ENCODE results near the gene RNF168.
"Not testable (repeated sequence)": the region's sequence is repeated elsewhere in the genome, so short reads cannot be mapped to it uniquely, and the experiment has no call there.

The RNF168 gene

DNA sequence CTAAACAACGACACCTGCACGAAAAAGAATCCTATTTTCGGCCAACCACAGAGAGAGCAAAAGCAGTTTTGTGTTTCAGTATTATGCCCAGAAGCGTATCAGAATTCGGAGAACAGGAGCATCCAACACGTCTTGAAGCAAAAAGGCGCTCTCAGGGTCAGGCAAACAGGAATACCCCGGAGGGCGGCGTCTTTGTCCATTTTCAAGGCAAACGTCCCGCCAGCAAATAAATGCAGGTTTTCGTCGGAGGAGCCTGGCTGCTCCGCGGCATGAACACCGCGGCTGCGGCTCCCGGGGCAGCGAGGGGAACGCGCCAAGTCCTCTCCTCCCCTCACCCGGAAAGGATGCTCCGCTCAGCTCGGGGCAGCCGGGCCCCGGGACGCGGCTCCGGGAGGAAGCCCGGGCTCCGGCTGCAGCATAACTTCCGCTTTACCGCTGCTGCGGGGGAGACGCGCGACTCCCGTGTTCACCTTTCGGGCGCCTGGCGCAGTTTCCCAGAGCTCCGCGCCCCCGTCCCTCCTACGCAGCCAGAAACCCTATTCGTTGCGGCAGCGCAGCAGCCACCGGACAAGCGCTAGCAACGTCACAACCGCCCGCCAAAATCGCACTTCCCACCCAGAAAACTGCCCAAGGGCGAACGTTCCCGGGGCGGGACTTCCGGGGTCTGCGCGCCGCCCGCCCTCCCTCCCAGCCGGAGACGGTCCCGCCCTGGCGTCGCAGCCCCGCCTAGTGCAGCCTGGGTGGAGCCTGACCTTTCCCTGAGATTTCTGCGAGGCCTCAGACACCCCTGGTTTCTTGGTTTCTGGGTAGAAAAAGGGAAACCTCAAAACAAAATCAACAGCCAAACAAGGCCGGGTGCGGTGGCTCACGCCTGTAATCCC lies at the start of gene RNF168:
TSS of gene RNF168 (minus strand) at position 573 of the 881 bp plus-strand sequence. CDS start 595 bp downstream, outside the sequence.
- DNase-seq, result peak; percentile 98

GRCh38 chr3:196552253-196552652 lies 48.7 kb upstream of the RNF168 start:
- no peak for DNase-seq

DNA sequence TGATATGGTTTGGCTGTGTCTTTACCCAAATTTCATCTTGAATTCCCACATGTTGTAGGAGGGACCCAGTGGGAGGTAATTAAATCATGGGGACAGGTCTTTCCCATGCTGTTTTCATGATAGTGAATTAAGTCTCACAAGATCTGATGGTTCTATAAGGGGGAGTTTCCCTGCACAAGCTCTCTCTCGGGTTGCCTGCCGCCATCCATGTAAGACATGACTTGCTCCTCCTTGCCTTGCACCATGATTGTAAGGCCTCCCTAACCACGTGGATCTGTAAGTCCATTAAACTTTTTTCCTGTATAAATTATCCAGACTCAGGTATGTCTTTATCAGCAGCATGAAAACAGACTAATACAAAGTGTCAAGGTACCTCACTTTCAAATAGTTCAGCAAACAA lies 46.6 kb upstream of the RNF168 start:
- not testable (repeated sequence) for DNase-seq

DNA sequence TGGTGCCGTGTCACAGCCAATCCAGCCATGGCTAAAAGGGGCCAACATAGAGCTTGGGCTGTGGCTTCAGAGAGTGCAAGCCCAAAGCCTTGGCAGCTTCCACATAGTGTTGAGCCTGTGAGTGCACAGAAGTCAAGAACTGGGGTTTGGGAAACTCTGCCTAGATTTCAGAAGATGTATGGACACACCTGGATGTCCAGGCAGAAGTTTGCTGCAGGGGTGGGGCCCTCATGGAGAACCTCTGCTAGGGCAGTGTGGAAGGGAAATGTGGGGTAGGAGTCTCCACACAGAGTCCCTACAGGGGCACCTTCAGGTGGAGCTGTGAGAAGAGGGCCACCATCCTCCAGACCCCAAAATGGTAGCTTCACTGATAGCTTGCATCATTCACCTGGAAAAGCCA lies 45.7 kb upstream of the RNF168 start:
- not testable (repeated sequence) for DNase-seq

GRCh38 chr3:196547067-196547466 lies 43.5 kb upstream of the RNF168 start:
- DNase-seq, result no peak

- DNase-seq, result no peak
These were observed 43.0 kb upstream of the RNF168 start for GRCh38 chr3:196546537-196546936.

DNA sequence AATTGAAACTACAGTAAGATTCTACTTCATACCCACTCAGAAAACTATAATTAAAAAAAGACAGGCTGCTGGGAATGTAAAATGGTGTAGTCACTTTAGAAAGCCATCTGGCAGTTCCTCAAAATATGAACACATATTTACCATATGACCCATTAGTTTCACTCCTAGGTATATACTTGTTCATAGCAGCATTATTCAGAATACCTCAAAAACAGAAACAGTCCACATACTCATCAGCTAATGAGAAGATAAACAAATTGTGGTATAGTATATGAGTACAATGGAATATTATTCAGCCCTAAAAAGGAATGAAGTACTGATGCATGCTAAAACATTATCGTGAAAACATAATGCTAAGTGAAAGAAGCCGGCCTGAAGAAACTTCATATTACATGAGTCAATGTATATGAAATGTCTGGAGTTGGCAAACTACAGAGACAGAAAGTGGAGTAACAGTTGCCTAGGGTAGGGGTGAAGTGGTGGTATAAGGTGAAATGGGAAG lies 41.0 kb upstream of the RNF168 start:
- no peak for DNase-seq

GRCh38 chr3:196541684-196542445 lies 38.3 kb upstream of the RNF168 start:
- DNase-seq, result no peak

DNA sequence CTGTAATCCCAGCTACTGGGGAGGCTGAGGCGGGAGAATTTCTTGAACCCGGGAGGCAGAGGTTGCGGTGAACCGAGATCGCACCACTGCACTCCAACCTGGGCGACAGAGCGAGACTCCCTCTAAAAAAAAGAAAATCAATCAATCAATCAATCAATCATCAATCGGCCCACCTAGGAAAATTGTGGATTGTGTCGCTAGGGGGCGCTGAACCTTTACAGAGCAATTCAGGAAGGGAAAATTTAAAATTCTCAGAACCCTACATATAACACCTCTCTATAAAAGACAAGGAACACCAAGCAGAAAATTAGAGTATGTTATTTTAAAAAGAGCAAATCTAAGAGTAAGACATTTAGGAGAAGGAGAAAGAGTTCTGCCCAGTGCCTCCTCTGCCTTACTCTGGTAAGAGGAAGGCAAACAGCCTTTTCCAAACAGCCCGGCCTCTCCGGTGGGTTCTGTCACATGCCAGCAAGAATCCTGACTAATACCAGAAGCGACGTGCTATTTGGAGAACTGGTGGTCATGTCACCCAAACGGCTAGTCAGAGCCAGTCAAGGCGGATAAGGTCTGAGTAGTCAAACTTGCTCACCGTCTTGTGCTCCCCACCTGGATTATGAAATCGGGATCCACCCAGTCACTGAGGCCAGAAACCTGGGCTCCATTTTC lies 33.9 kb upstream of the RNF168 start:
- no peak for DNase-seq

GRCh38 chr3:196533260-196533681 lies 29.7 kb upstream of the RNF168 start:
- DNase-seq, result no peak

- no peak for DNase-seq
These were observed 27.9 kb upstream of the RNF168 start for GRCh38 chr3:196531418-196531817.

DNA sequence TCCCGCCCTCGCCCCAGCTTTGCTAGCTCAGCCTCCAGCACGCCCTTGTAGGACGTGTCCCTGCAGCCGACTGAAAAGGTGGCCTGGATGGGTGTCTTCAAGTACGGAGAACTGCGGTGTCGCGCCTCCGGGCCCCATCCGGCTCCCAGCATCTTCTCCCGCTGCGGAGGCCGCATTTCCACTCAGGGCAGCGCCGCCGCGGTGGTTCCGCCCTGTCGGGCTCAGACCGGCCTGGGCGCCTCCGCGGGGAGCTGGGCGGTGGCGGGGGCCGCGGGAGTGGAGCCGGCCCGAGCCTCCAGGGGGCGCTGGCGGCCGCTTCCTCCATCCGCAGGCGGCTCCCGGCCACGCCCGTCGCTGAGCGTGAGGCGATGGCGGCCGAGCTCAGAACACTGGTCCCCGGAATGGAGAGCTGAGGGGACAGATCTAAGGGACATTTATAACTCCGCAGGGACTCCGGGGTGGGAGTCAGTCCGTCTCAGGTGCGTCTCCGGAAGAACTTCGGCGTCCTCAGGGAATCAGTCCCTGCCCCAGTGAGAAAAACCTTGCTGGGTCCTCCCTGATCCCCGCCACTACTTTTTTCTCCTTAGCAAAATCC lies 25.2 kb upstream of the RNF168 start:
- peak; percentile 68 for DNase-seq

GRCh38 chr3:196525141-196525540 lies 21.6 kb upstream of the RNF168 start:
- no peak for DNase-seq

GRCh38 chr3:196524527-196524926 lies 21.0 kb upstream of the RNF168 start:
- DNase-seq, result no peak

- DNase-seq, result no peak
These were observed 20.3 kb upstream of the RNF168 start for GRCh38 chr3:196523841-196524240.

DNA sequence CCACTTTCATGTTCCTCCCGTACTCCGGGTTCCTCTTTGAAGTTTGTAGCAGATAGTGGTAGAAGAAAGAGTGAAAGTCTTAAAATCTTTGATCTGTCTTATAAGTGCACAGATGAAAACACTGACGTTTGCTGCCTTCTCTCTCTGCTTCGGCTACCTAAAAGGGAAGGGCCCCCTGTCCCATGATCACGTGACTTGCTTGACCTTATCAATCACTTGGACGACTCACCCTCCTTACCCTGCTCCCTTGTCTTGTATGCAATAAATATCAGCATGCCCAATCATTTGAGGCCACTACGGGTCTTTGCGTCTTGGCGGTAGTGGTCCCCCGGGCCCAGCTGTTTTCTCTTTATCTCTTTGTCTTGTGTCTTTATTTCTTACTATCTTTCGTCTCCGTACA lies 17.7 kb upstream of the RNF168 start:
- not testable (repeated sequence) for DNase-seq

- no peak for DNase-seq
These were observed 16.1 kb upstream of the RNF168 start for GRCh38 chr3:196519718-196520082.

GRCh38 chr3:196518966-196519717 lies 15.6 kb upstream of the RNF168 start:
- DNase-seq, result peak; percentile 33

GRCh38 chr3:196517919-196518318 lies 14.4 kb upstream of the RNF168 start:
- DNase-seq, result peak; percentile 37

DNA sequence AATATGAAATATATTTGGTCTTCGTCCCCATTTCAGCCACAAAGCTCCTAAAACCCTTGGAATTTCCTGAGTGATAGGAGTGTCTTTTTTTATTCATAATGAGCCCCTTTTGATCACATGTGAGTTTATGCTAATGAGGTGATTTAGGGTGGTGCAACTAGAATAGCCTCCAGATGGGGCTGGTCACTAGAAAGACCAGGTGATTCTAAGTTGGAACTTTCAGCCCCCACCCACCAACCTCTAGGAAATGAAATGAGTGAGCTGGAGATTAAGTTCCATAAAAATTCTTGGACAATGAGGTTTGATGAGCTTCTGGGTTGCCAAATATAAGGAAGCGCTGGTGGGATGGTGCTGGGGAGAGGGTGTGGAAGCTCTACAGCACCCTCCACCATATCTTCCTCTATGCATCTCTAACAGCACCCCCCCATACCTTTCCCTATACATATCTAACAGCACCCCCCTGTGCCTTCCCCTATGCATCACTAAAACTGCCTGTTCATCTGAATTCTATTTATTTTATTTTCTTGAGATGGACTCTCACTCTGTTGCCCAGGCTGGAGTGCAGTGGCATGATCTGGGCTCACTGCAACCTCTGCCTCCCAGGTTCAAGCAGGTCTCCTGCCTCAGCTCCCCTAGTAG lies 13.7 kb upstream of the RNF168 start:
- DNase-seq, result no peak

GRCh38 chr3:196514913-196515621 lies 11.5 kb upstream of the RNF168 start, which contains the start of gene SMCO1:
Gene SMCO1, minus strand, starts transcription at chr3:196515346. Its CDS starts 137 bp downstream, at chr3:196515209.
- DNase-seq, result no peak
